ENCODE measurements around the gene CCND1. TPM values are rescaled to one million over a fixed set of nuclear protein-coding genes. Genes with fewer than 3 reads are reported as not detected.
A peak's percentile ranks its signal among the peaks of the same experiment; 100 is the strongest.

CCND1 gene
- polyA plus RNA-seq, 4 donors = 6.2 to 53.8 (median 15.6) TPM

DNA sequence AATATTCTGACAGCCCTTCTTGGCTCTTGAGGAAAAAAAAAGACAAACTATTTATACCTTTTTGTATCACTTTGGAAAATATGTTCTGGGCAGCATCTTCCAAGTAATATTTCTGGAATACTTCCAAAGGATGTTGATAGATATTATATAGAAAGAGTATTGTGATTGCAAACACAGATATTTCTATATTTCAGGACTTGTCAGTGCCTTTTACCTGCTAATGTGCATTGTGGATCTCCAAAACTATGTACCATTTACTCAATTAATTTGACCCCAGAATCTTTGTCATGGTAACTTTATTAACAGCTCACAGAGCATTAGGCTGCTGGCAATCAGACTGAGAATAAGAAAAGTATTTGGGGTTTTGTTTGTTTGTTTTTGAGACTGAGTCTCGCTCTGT, 16.7 kb upstream of the CCND1 start:
- Histone ChIP-seq H3K9me3 (ENCODE audit: control insufficient read depth in 2 of 2, insufficient read depth in 1 of 2, low read depth in 1 of 2, low read length in 1 of 2) (peaks cover 0 to 9% of the 10 kb centered on the region in 2 donors), H3K4me3 (ENCODE audit: low read depth in 1 of 3, low read length in 3 of 3) (no peak overlapping the region), H3K27ac (ENCODE audit: low read depth in 1 of 3, low read length in 2 of 3) (no peak overlapping the region), H3K27me3 (ENCODE audit: control insufficient read depth in 3 of 3, insufficient read depth in 3 of 3, low read length in 3 of 3) (peaks cover 0 to 4% (median 0%) of the 10 kb centered on the region in 3 donors), H3K36me3 (ENCODE audit: control insufficient read depth in 3 of 3, insufficient read depth in 2 of 3, low read depth in 1 of 3, low read length in 3 of 3) (no peaks in the 10 kb centered on the region), H3K4me1 (ENCODE audit: control insufficient read depth in 3 of 3, insufficient read depth in 2 of 3, low read depth in 1 of 3, low read length in 2 of 3) (no peaks in the 10 kb centered on the region)
- WGBS, 3 donors = 73 to 96% (median 87%) methylated on average over 1 of the region's 1 CpG
- no peak for DNase-seq
- no peak for FAIRE-seq

DNA sequence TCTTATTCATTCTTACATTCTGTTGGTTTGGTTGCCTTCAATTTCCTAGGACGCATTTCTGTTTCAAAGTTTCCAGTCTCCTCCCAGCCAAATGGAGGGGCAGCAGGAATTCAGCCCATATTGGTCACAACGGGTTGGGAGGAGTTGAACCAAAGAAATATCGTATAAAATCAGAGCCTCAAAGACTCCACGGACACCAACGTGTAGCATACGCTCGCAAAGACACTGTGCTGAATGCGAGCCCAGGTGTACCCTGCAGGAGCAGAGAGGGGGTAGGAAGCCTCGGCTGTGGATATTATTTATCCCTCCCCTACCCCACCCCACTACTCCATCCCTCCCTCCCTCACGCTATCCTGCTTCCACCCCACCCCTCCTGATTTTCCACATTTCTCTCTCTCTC, 15.5 kb upstream of the CCND1 start:
- Histone ChIP-seq H3K27ac (ENCODE audit: low read depth in 1 of 3, low read length in 2 of 3) (no peak overlapping the region), H3K36me3 (ENCODE audit: control insufficient read depth in 3 of 3, insufficient read depth in 2 of 3, low read depth in 1 of 3, low read length in 3 of 3) (no peaks in the 10 kb centered on the region), H3K9me3 (ENCODE audit: control insufficient read depth in 2 of 2, insufficient read depth in 1 of 2, low read depth in 1 of 2, low read length in 1 of 2) (peaks cover 2 to 19% of the 10 kb centered on the region in 2 donors), H3K27me3 (ENCODE audit: control insufficient read depth in 3 of 3, insufficient read depth in 3 of 3, low read length in 3 of 3) (peaks cover 0 to 4% (median 0%) of the 10 kb centered on the region in 3 donors), H3K4me3 (ENCODE audit: low read depth in 1 of 3, low read length in 3 of 3) (no peak overlapping the region), H3K4me1 (ENCODE audit: control insufficient read depth in 3 of 3, insufficient read depth in 2 of 3, low read depth in 1 of 3, low read length in 2 of 3) (peaks cover 0 to 5% (median 0%) of the 10 kb centered on the region in 3 donors)
- FAIRE-seq (no peak), DNase-seq (no peak)
- 84 to 87% (median 86%) methylated on average over 10 of the region's 10 CpGs for WGBS, 3 donors

GRCh38 chr11:69627551-69627950, 13.4 kb upstream of the CCND1 start:
- Histone ChIP-seq H3K27me3 (ENCODE audit: control insufficient read depth in 3 of 3, insufficient read depth in 3 of 3, low read length in 3 of 3) (peaks cover 0 to 4% (median 0%) of the 10 kb centered on the region in 3 donors), H3K4me3 (ENCODE audit: low read depth in 1 of 3, low read length in 3 of 3) (no peak overlapping the region), H3K27ac (ENCODE audit: low read depth in 1 of 3, low read length in 2 of 3) (no peak overlapping the region), H3K4me1 (ENCODE audit: control insufficient read depth in 3 of 3, insufficient read depth in 2 of 3, low read depth in 1 of 3, low read length in 2 of 3) (peaks cover 0 to 5% (median 0%) of the 10 kb centered on the region in 3 donors), H3K9me3 (ENCODE audit: control insufficient read depth in 2 of 2, insufficient read depth in 1 of 2, low read depth in 1 of 2, low read length in 1 of 2) (peaks cover 2 to 19% of the 10 kb centered on the region in 2 donors), H3K36me3 (ENCODE audit: control insufficient read depth in 3 of 3, insufficient read depth in 2 of 3, low read depth in 1 of 3, low read length in 3 of 3) (no peaks in the 10 kb centered on the region)
- DNase-seq = no peak
- 85 to 86% (median 85%) methylated on average over 14 of the region's 14 CpGs for WGBS, 3 donors
- no peak for FAIRE-seq

- FAIRE-seq = no peak
- H3K4me1 ChIP-seq (ENCODE audit: control insufficient read depth in 3 of 3, insufficient read depth in 2 of 3, low read depth in 1 of 3, low read length in 2 of 3) = peaks cover 0 to 5% (median 0%) of the 10 kb centered on the region in 3 donors
- H3K4me3 ChIP-seq (ENCODE audit: low read depth in 1 of 3, low read length in 3 of 3) = no peak overlapping the region
- WGBS, 3 donors = 85 to 90% (median 89%) methylated on average over 2 of the region's 2 CpGs
- H3K9me3 ChIP-seq (ENCODE audit: control insufficient read depth in 2 of 2, insufficient read depth in 1 of 2, low read depth in 1 of 2, low read length in 1 of 2) = peaks cover 2 to 19% of the 10 kb centered on the region in 2 donors
- no peaks in the 10 kb centered on the region for H3K36me3 ChIP-seq (ENCODE audit: control insufficient read depth in 3 of 3, insufficient read depth in 2 of 3, low read depth in 1 of 3, low read length in 3 of 3)
- DNase-seq = no peak
- peaks cover 0 to 3% (median 0%) of the 10 kb centered on the region in 3 donors for H3K27me3 ChIP-seq (ENCODE audit: control insufficient read depth in 3 of 3, insufficient read depth in 3 of 3, low read length in 3 of 3)
- no peak overlapping the region for H3K27ac ChIP-seq (ENCODE audit: low read depth in 1 of 3, low read length in 2 of 3)
Observed at GRCh38 chr11:69630017-69630416, 10.9 kb upstream of the CCND1 start.

DNA sequence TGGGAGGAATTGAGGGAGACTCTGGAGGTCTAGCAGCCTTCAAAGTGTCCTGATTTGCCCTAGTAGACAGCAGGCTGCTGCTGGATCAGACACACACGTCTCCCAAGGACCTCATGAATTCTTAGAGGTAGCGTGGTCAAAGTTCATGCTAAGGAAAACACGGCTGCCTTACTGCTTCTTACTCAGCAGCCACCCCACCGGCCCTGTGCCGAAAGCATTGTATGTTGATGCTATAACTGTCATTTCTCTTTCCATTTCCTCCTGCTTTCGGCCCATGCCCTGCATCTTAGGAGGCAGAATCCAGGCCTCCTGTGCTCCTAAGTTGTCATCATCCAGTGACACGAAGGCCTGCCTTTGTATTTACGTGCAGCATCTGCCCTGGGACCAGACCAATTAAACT, 10.5 kb upstream of the CCND1 start:
- H3K27me3 ChIP-seq (ENCODE audit: control insufficient read depth in 3 of 3, insufficient read depth in 3 of 3, low read length in 3 of 3) = no peaks in the 10 kb centered on the region
- H3K4me3 ChIP-seq (ENCODE audit: low read depth in 1 of 3, low read length in 3 of 3) = no peak overlapping the region
- H3K4me1 ChIP-seq (ENCODE audit: control insufficient read depth in 3 of 3, insufficient read depth in 2 of 3, low read depth in 1 of 3, low read length in 2 of 3) = peaks cover 0 to 5% (median 0%) of the 10 kb centered on the region in 3 donors
- WGBS, 3 donors = 56 to 80% (median 66%) methylated on average over 8 of the region's 8 CpGs
- FAIRE-seq (no peak), DNase-seq (peak in 1 of 2 donors; percentile 55)
- H3K9me3 ChIP-seq (ENCODE audit: control insufficient read depth in 2 of 2, insufficient read depth in 1 of 2, low read depth in 1 of 2, low read length in 1 of 2) = peaks cover 2 to 19% of the 10 kb centered on the region in 2 donors
- no peak overlapping the region for H3K27ac ChIP-seq (ENCODE audit: low read depth in 1 of 3, low read length in 2 of 3)
- H3K36me3 ChIP-seq (ENCODE audit: control insufficient read depth in 3 of 3, insufficient read depth in 2 of 3, low read depth in 1 of 3, low read length in 3 of 3) = no peaks in the 10 kb centered on the region

GRCh38 chr11:69632900-69633299, 8.1 kb upstream of the CCND1 start:
- Histone ChIP-seq H3K27me3 (ENCODE audit: control insufficient read depth in 3 of 3, insufficient read depth in 3 of 3, low read length in 3 of 3) (peaks cover 2 to 13% (median 8%) of the 10 kb centered on the region in 3 donors), H3K4me1 (ENCODE audit: control insufficient read depth in 3 of 3, insufficient read depth in 2 of 3, low read depth in 1 of 3, low read length in 2 of 3) (peaks cover 0 to 24% (median 9%) of the 10 kb centered on the region in 3 donors), H3K36me3 (ENCODE audit: control insufficient read depth in 3 of 3, insufficient read depth in 2 of 3, low read depth in 1 of 3, low read length in 3 of 3) (no peaks in the 10 kb centered on the region), H3K9me3 (ENCODE audit: control insufficient read depth in 2 of 2, insufficient read depth in 1 of 2, low read depth in 1 of 2, low read length in 1 of 2) (peaks cover 2 to 19% of the 10 kb centered on the region in 2 donors), H3K27ac (ENCODE audit: low read depth in 1 of 3, low read length in 2 of 3) (no peak overlapping the region), H3K4me3 (ENCODE audit: low read depth in 1 of 3, low read length in 3 of 3) (no peak overlapping the region)
- no peak for DNase-seq
- no peak for FAIRE-seq
- WGBS, 3 donors = 93 to 94% (median 94%) methylated on average over 4 of the region's 4 CpGs

DNA sequence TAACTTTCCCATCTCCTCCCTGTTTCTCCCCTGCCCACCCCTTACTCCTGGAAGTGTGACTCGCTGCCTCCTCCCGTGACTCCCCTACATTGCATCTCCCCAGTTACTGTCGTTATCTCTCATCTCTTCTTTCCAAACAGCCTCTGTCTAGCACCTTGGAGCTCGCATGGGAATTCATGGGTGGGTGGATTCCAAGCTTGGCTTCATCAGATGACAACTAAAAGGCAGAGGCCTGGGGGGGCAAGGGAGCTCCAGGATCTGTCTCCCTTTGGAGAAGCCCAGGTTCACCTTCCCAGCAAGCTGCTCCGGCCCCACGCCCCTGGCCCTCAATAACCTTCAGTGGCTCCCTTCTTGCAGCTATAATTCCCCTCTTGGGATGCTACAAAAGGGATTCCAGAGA, 6.9 kb upstream of the CCND1 start:
- WGBS, 3 donors = 83 to 91% (median 91%) methylated on average over 6 of the region's 6 CpGs
- Histone ChIP-seq H3K4me1 (ENCODE audit: control insufficient read depth in 3 of 3, insufficient read depth in 2 of 3, low read depth in 1 of 3, low read length in 2 of 3) (peaks cover 0 to 31% (median 9%) of the 10 kb centered on the region in 3 donors), H3K9me3 (ENCODE audit: control insufficient read depth in 2 of 2, insufficient read depth in 1 of 2, low read depth in 1 of 2, low read length in 1 of 2) (peaks cover 2 to 12% of the 10 kb centered on the region in 2 donors), H3K27me3 (ENCODE audit: control insufficient read depth in 3 of 3, insufficient read depth in 3 of 3, low read length in 3 of 3) (peaks cover 2 to 15% (median 8%) of the 10 kb centered on the region in 3 donors), H3K4me3 (ENCODE audit: low read depth in 1 of 3, low read length in 3 of 3) (no peak overlapping the region), H3K27ac (ENCODE audit: low read depth in 1 of 3, low read length in 2 of 3) (no peak overlapping the region), H3K36me3 (ENCODE audit: control insufficient read depth in 3 of 3, insufficient read depth in 2 of 3, low read depth in 1 of 3, low read length in 3 of 3) (no peaks in the 10 kb centered on the region)
- DNase-seq = no peak
- FAIRE-seq = no peak

- no peak for DNase-seq
- no peak for FAIRE-seq
Observed at GRCh38 chr11:69634590-69634989, 6.4 kb upstream of the CCND1 start.

GRCh38 chr11:69635195-69635594, 5.8 kb upstream of the CCND1 start:
- no peaks in the 10 kb centered on the region for H3K36me3 ChIP-seq (ENCODE audit: control insufficient read depth in 3 of 3, insufficient read depth in 2 of 3, low read depth in 1 of 3, low read length in 3 of 3)
- DNase-seq (no peak), FAIRE-seq (no peak)
- no peak overlapping the region for H3K4me3 ChIP-seq (ENCODE audit: low read depth in 1 of 3, low read length in 3 of 3)
- no peak overlapping the region for H3K27ac ChIP-seq (ENCODE audit: low read depth in 1 of 3, low read length in 2 of 3)
- H3K27me3 ChIP-seq (ENCODE audit: control insufficient read depth in 3 of 3, insufficient read depth in 3 of 3, low read length in 3 of 3) = peaks cover 2 to 18% (median 9%) of the 10 kb centered on the region in 3 donors
- H3K9me3 ChIP-seq (ENCODE audit: control insufficient read depth in 2 of 2, insufficient read depth in 1 of 2, low read depth in 1 of 2, low read length in 1 of 2) = peaks cover 0 to under 1% of the 10 kb centered on the region in 2 donors
- peaks cover 0 to 37% (median 11%) of the 10 kb centered on the region in 3 donors for H3K4me1 ChIP-seq (ENCODE audit: control insufficient read depth in 3 of 3, insufficient read depth in 2 of 3, low read depth in 1 of 3, low read length in 2 of 3)
- WGBS, 3 donors = 82 to 91% (median 83%) methylated on average over 6 of the region's 6 CpGs

More at GRCh38 chr11:69634590-69634989, 6.4 kb upstream of the CCND1 start:
- Histone ChIP-seq H3K9me3 (ENCODE audit: control insufficient read depth in 2 of 2, insufficient read depth in 1 of 2, low read depth in 1 of 2, low read length in 1 of 2) (peaks cover 2 to 7% of the 10 kb centered on the region in 2 donors), H3K27ac (ENCODE audit: low read depth in 1 of 3, low read length in 2 of 3) (no peak overlapping the region), H3K27me3 (ENCODE audit: control insufficient read depth in 3 of 3, insufficient read depth in 3 of 3, low read length in 3 of 3) (peaks cover 2 to 15% (median 8%) of the 10 kb centered on the region in 3 donors), H3K4me3 (ENCODE audit: low read depth in 1 of 3, low read length in 3 of 3) (no peak overlapping the region), H3K36me3 (ENCODE audit: control insufficient read depth in 3 of 3, insufficient read depth in 2 of 3, low read depth in 1 of 3, low read length in 3 of 3) (no peaks in the 10 kb centered on the region), H3K4me1 (ENCODE audit: control insufficient read depth in 3 of 3, insufficient read depth in 2 of 3, low read depth in 1 of 3, low read length in 2 of 3) (peaks cover 0 to 35% (median 9%) of the 10 kb centered on the region in 3 donors)
- WGBS, 3 donors = 84 to 90% (median 86%) methylated on average over 7 of the region's 7 CpGs

Data from small intestine (tissue), 7 donors.